ENCODE results near the gene FBXO31. TPM values are rescaled to one million over a fixed set of nuclear protein-coding genes. Genes with fewer than 3 reads are reported as not detected.
"Not testable (repeated sequence)": the region's sequence is repeated elsewhere in the genome, so short reads cannot be mapped to it uniquely, and the experiment has no call there.

The FBXO31 gene
- total and polyA plus RNA-seq, 9 donors = 25.0 to 74.5 (median 54.5) TPM

DNA sequence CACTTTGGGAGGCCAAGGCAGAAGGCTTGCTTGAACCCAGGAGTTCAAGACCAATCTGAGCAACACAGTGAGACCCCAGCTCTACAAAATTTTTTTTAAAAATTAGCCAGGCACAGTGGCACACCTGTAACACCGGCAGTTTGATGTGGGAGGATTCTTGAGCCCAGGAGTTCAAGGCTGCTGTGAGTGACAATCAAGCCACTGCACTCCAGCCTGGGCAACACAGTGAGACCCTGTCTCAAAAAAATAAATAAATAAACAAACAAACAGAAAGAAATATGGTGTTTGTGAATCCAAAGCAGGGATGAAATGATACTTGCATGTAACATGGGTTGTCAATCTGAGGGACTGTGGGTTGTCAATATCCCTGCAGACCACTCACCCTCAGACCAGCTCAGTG lies 16.6 kb downstream of the FBXO31 start:
- TF ChIP-seq POLR2A (IDR thresholded peaks at IDR 0.05) (no peak), EP300 (IDR thresholded peaks at IDR 0.05) (no peak)
- TF ChIP-seq, protein P1, sequence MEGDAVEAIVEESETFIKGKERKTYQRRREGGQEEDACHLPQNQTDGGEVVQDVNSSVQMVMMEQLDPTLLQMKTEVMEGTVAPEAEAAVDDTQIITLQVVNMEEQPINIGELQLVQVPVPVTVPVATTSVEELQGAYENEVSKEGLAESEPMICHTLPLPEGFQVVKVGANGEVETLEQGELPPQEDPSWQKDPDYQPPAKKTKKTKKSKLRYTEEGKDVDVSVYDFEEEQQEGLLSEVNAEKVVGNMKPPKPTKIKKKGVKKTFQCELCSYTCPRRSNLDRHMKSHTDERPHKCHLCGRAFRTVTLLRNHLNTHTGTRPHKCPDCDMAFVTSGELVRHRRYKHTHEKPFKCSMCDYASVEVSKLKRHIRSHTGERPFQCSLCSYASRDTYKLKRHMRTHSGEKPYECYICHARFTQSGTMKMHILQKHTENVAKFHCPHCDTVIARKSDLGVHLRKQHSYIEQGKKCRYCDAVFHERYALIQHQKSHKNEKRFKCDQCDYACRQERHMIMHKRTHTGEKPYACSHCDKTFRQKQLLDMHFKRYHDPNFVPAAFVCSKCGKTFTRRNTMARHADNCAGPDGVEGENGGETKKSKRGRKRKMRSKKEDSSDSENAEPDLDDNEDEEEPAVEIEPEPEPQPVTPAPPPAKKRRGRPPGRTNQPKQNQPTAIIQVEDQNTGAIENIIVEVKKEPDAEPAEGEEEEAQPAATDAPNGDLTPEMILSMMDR (IDR thresholded peaks at IDR 0.05) = no peak
- no peak overlapping the region for H3K27ac ChIP-seq
- no peaks in the 10 kb centered on the region for H3K27me3 ChIP-seq
- H3K9me3 ChIP-seq = no peaks in the 10 kb centered on the region
- intact Hi-C loops (cut with DNase I) = no loop called here
- H3K4me1 ChIP-seq (ENCODE audit: insufficient read depth) = peaks cover 16% of the 10 kb centered on the region
- 52 to 62% (median 52%) methylated on average over 1 of the region's 1 CpG for WGBS, 3 donors
- no peak for DNase-seq
- no peak overlapping the region for H3K4me3 ChIP-seq
- H3K36me3 ChIP-seq = no peaks in the 10 kb centered on the region

DNA sequence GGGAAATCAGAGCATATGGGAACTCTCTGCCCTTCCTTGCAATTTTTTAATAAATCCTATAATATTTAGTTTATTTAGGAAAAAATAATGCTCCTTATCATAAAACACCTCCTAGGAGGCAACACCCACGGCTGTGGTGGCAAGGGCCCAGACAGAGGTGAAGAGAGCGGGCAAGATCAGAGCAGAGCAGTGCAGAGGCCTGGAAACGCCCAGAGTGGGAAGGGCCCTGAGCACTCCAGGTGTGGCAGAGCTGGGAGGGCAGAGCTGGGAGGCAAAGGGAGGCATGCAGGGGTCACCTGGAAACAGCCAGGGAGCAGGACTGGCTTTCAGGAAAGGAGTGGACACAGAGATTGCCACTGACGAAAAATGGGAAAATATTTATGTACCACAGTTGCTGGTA lies 17.3 kb downstream of the FBXO31 start:
- peaks cover 16% of the 10 kb centered on the region for H3K4me1 ChIP-seq (ENCODE audit: insufficient read depth)
- WGBS, 3 donors = 79 to 83% (median 79%) methylated on average over 4 of the region's 4 CpGs
- H3K27ac ChIP-seq = no peak overlapping the region

GRCh38 chr16:87365021-87365713 lies 18.4 kb downstream of the FBXO31 start:
- DNase-seq = no peak
- 85 to 90% (median 89%) methylated on average over 13 of the region's 13 CpGs for whole genome bisulfite sequencing, 3 donors
- Histone ChIP-seq H3K27me3 (no peaks in the 10 kb centered on the region), H3K27ac (no peak overlapping the region), H3K36me3 (no peaks in the 10 kb centered on the region), H3K4me3 (no peak overlapping the region), H3K4me1 (ENCODE audit: insufficient read depth) (peaks cover 16% of the 10 kb centered on the region), H3K9me3 (no peaks in the 10 kb centered on the region)
- intact Hi-C loops (cut with DNase I) = no loop called here
- TF ChIP-seq POLR2A (IDR thresholded peaks at IDR 0.05) (no peak), EP300 (IDR thresholded peaks at IDR 0.05) (no peak)
- TF ChIP-seq, protein P1 (IDR thresholded peaks at IDR 0.05) = no peak

More for the DNA sequence above, 17.3 kb downstream of the FBXO31 start:
- H3K36me3 ChIP-seq = no peaks in the 10 kb centered on the region
- no peak for DNase-seq
- TF ChIP-seq POLR2A (IDR thresholded peaks at IDR 0.05) (no peak), EP300 (IDR thresholded peaks at IDR 0.05) (no peak)
- TF ChIP-seq, protein P1 (IDR thresholded peaks at IDR 0.05) = no peak
- no peaks in the 10 kb centered on the region for H3K27me3 ChIP-seq
- intact Hi-C loops (cut with DNase I) = no loop called here
- H3K4me3 ChIP-seq = no peak overlapping the region
- H3K9me3 ChIP-seq = no peaks in the 10 kb centered on the region

DNA sequence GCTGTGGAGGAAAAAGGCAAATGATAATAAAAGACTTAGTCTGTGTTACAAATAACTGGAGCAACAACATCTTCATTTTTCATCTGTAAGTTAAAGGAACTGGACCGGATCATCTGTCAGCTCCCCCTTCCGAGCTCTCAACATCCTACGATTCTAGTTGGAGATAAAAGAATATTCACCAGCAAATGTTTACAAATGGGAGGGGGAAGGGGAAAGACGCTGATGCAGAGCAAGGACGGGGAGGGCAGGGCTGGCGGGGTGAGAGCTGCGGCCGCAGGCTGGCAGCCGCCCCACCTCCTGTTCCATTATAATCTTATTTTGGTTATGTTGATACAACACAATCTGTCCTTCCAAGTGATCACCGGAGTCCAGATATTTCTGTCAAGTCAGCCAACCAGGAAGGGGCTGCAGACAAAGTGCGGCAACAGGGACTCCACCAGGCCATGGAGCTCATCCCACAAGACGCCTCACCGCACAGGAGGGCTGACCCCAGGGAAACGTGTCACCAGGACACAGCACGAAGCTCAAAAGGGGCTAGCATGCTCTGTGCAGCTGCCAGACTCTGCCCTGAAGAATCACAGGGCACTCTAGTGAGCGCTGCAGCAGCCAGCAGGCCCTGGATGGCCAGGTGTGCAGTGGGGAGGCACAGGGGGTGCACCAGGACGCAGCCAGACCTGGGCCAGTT lies 19.7 kb downstream of the FBXO31 start:
- intact Hi-C loops (cut with DNase I) = no loop called here
- H3K36me3 ChIP-seq = no peaks in the 10 kb centered on the region

DNA sequence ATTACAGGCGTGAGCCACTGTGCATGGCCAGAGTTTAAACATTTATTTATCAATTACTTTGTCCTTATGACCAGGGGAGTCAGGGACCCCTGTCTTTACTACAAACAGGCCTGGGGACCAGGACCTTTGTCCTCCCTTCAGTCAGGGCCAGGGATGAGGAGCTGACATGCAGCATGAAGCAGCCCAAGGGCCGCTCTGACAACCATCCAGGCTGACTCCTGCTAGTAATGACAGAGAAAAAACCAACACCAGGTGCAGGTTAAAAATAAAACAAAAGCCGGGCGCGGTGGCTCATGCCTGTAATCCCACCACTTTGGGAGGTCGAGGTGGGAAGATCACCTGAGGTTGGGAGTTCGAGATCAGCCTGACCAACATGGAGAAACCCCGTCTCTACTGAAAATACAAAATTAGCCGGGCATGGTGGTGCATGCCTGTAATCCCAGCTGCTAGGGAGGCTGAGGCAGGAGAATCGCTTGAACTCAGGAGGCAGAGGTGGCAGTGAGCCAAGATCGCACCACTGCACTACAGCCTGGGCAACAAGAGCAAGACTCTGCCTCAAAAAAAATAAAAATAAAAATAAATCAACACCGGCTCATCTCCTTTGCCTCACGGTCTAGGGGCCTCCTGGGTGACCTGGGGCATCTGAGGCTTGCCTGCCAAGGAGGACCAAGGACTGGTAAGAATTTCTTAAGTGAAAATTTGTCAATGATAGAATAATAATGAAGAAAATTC lies 20.6 kb downstream of the FBXO31 start:
- 84 to 90% (median 85%) methylated on average over 13 of the region's 13 CpGs for WGBS, 3 donors
- H3K27ac ChIP-seq; intact Hi-C loops (cut with DNase I); H3K36me3 ChIP-seq; H3K9me3 ChIP-seq; H3K27me3 ChIP-seq; H3K4me3 ChIP-seq; DNase-seq; H3K4me1 ChIP-seq (ENCODE audit: insufficient read depth): not testable (repeated sequence)

More for the DNA sequence above, 19.7 kb downstream of the FBXO31 start:
- no peaks in the 10 kb centered on the region for H3K27me3 ChIP-seq
- peak overlapping the region in 1 of 2 donors; percentile 32 for H3K27ac ChIP-seq
- TF ChIP-seq POLR2A (IDR thresholded peaks at IDR 0.05) = no peak
- TF ChIP-seq, protein P1 (IDR thresholded peaks at IDR 0.05) = no peak
- TF ChIP-seq EP300 (IDR thresholded peaks at IDR 0.05) = no peak
- no peaks in the 10 kb centered on the region for H3K9me3 ChIP-seq
- no peak overlapping the region for H3K4me3 ChIP-seq
- H3K4me1 ChIP-seq (ENCODE audit: insufficient read depth) = peaks cover 11% of the 10 kb centered on the region
- peak; percentile 42 to 78 (median 56) for DNase-seq
- 9 to 23% (median 14%) methylated on average over 17 of the region's 17 CpGs for WGBS, 3 donors

Data from ovary (tissue), 9 donors.